Thyroid gland (tissue), 4 donors: ENCODE results near the gene ZNF821. TPM values are rescaled to one million over a fixed set of nuclear protein-coding genes. Genes with fewer than 3 reads are reported as not detected.

ENCODE experiments used
- DNase-seq, 2 donors: peaks; one replicate each; pipeline ENCODE4 v3.0.0-alpha.2; 2019
- H3K27ac ChIP-seq, 3 donors: fragments of 200-600 bp; sonication (generic); 1 replicate in 2 of 3; 2 replicates in 1 of 3; pipeline ENCODE4 v1.5.1; 2016 to 2019; ENCODE audit warnings: mild to moderate bottlenecking in 1 of 3, moderate library complexity in 1 of 3
- H3K27me3 ChIP-seq: fragments of 200-600 bp; sonication (generic); one replicate; pipeline ENCODE4 v1.5.1; 2019
- H3K36me3 ChIP-seq, 2 donors: fragments of 200-600 bp; sonication (generic); one replicate each; pipeline ENCODE4 v1.5.1; 2016 to 2019
- H3K4me1 ChIP-seq, 2 donors: fragments of 200-600 bp; sonication (generic); one replicate each; pipeline ENCODE4 v1.5.1; 2017 to 2019
- H3K4me3 ChIP-seq, 3 donors: fragments of 200-600 bp; sonication (generic); replicated peaks in 1 of 3; 1 replicate in 2 of 3; 2 replicates in 1 of 3; pipeline ENCODE4 v1.5.1; 2016; ENCODE audit warnings: mild to moderate bottlenecking in 1 of 3
- H3K9me3 ChIP-seq: fragments of 200-600 bp; sonication (generic); one replicate; pipeline ENCODE4 v1.5.1; 2017
- CTCF ChIP-seq, 6 experiments: fragments of 200-600 bp in 3 of 6; fragments of 450-650 bp in 3 of 6; sonication (generic) in 3 of 6; IDR thresholded peaks; one replicate each; pipeline ENCODE4 v1.5.1; 2016 to 2019; ENCODE audit warnings: antibody characterized with exemption in 6 of 6, mild to moderate bottlenecking in 2 of 6, inconsistent platforms in 1 of 6, moderate library complexity in 1 of 6
- POLR2A ChIP-seq, 2 donors: fragments of 450-650 bp; IDR thresholded peaks; one replicate each; pipeline ENCODE4 v1.6.1; 2017; ENCODE audit warnings: antibody characterized with exemption in 2 of 2, mild to moderate bottlenecking in 2 of 2, moderate library complexity in 1 of 2
- WGBS, 2 donors: methylation state at CpG; one replicate each; pipeline ENCODE4 v1.1.5; 2017; 5-methylcytosine and 5-hydroxymethylcytosine counted together
- intact Hi-C: fragments of 100-400 bp; cut with DNase I; formaldehyde crosslinking; loops from one replicate; pipeline ENCODE4 v1.15.1; 2023
- total RNA-seq, 4 donors: library from RNA; depleted of rRNA; stranded (reverse); fragments of >200 nt; gene quantifications; one replicate each; pipeline ENCODE4 v1.2.3, GENCODE V29; 2016

Gene ZNF821
- total RNA-seq, 4 donors from 2014 or later = 7.9 to 17.8 (median 11.6) TPM

DNA sequence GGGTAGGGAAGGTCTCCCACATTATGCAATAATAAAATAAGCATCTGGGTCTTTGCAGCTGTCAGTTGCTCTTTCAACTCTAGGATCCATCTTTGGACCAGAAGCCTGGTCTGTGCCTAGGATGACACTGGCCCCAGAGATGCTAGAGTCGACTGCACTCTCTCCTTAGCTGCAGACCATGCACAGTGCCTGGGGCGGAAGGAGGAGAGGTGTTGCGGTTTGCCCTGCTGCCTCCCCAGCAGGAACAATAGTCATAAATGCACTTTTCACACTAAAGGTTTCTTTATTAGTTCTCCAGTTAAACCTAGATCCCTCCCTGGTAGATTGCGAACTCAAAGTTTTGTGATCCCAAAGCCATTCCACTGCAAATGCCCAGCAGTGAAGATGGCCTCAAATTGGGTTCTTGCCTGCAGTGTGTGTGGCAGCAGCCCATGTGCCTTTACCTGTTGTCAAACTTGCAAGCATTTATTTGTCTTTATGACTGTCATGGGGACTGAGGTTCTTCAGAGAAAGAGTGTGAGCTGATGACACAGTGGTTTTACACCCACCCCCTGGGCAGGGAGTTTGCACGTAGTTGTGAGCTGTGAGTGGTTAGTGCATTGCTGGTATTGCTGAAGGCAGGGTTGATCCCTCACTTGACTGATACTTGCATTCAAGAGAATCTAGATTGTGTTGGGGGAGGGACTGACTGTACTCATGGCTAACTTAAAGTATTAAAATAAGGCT, 27.9 kb downstream of the ZNF821 start:
- H3K27me3 ChIP-seq = no peaks in the 10 kb centered on the region
- H3K4me1 ChIP-seq = no peaks in the 10 kb centered on the region
- WGBS, 2 donors = 87 to 90% methylated on average over 5 of the region's 5 CpGs
- intact Hi-C loops = no loop called here
- H3K9me3 ChIP-seq = no peaks in the 10 kb centered on the region
- no peak overlapping the region for H3K27ac ChIP-seq
- no peak for DNase-seq
- H3K36me3 ChIP-seq = peaks cover 19 to 22% of the 10 kb centered on the region in 2 donors
- TF ChIP-seq CTCF (IDR thresholded peaks at IDR 0.05) = no peak
- H3K4me3 ChIP-seq = no peak overlapping the region

GRCh38 chr16:71854369-71854948, 29.5 kb downstream of the ZNF821 start:
- H3K4me3 ChIP-seq = no peak overlapping the region
- 88 to 91% methylated on average over 4 of the region's 4 CpGs for WGBS, 2 donors
- H3K36me3 ChIP-seq = peaks cover 25 to 29% of the 10 kb centered on the region in 2 donors
- TF ChIP-seq CTCF (IDR thresholded peaks at IDR 0.05) (no peak), POLR2A (IDR thresholded peaks at IDR 0.05) (no peak)
- H3K9me3 ChIP-seq = no peaks in the 10 kb centered on the region
- no peaks in the 10 kb centered on the region for H3K4me1 ChIP-seq
- H3K27me3 ChIP-seq = no peaks in the 10 kb centered on the region
- intact Hi-C loops = no loop called here
- no peak for DNase-seq
- H3K27ac ChIP-seq = no peak overlapping the region

- no peak for TF ChIP-seq CTCF (IDR thresholded peaks at IDR 0.05)
- TF ChIP-seq POLR2A (IDR thresholded peaks at IDR 0.05) = no peak
- 88 to 92% methylated on average over 4 of the region's 4 CpGs for WGBS, 2 donors
- Histone ChIP-seq H3K4me3 (no peak overlapping the region), H3K9me3 (no peaks in the 10 kb centered on the region), H3K36me3 (peaks cover 32 to 34% of the 10 kb centered on the region in 2 donors), H3K4me1 (no peaks in the 10 kb centered on the region), H3K27me3 (no peaks in the 10 kb centered on the region), H3K27ac (no peak overlapping the region)
- DNase-seq = no peak
- intact Hi-C loops = no loop called here
These were observed 30.6 kb downstream of the ZNF821 start for GRCh38 chr16:71853413-71853812.

GRCh38 chr16:71852561-71852960, 31.4 kb downstream of the ZNF821 start:
- Histone ChIP-seq H3K36me3 (peaks cover 32 to 34% of the 10 kb centered on the region in 2 donors), H3K4me1 (peaks cover 0 to 1% of the 10 kb centered on the region in 2 donors), H3K4me3 (no peak overlapping the region), H3K9me3 (no peaks in the 10 kb centered on the region), H3K27ac (no peak overlapping the region), H3K27me3 (no peaks in the 10 kb centered on the region)
- 95 to 97% methylated on average over 4 of the region's 4 CpGs for WGBS, 2 donors
- intact Hi-C loops = no loop called here
- TF ChIP-seq POLR2A (IDR thresholded peaks at IDR 0.05) (no peak), CTCF (IDR thresholded peaks at IDR 0.05) (no peak)
- no peak for DNase-seq

- DNase-seq = no peak
- no peak for TF ChIP-seq CTCF (IDR thresholded peaks at IDR 0.05)
- no peak for TF ChIP-seq POLR2A (IDR thresholded peaks at IDR 0.05)
- no peaks in the 10 kb centered on the region for H3K27me3 ChIP-seq
- 83 to 92% methylated on average over 3 of the region's 3 CpGs for WGBS, 2 donors
- H3K4me3 ChIP-seq = no peak overlapping the region
- intact Hi-C loops = no loop called here
- no peaks in the 10 kb centered on the region for H3K9me3 ChIP-seq
- H3K27ac ChIP-seq = no peak overlapping the region
- H3K36me3 ChIP-seq = peaks cover 32 to 34% of the 10 kb centered on the region in 2 donors
- peaks cover 2 to 5% of the 10 kb centered on the region in 2 donors for H3K4me1 ChIP-seq
These were observed 31.8 kb downstream of the ZNF821 start for GRCh38 chr16:71852158-71852557.
